WTC11 (cell line): Measurements from ENCODE around the gene MIA. TPM values are rescaled to one million over a fixed set of nuclear protein-coding genes. Genes with fewer than 3 reads are reported as not detected.

Experiments
- ATAC-seq: fragments of 200-7000 bp; cut with Tn5 transposase; 2 replicates; pipeline ENCODE4 v1.10.0; 2021; ENCODE audit warnings: mild to moderate bottlenecking, moderate library complexity
- CTCF ChIA-PET: fragments of 300-600 bp; sonication (Branson Sonifier 250); formaldehyde crosslinking; loops from one replicate; lab custom pipeline; 2021; ENCODE audit warnings: antibody characterized with exemption; lab: Charles Lee
- POLR2A ChIA-PET: fragments of 350-600 bp; sonication (Branson Sonifier 250); formaldehyde crosslinking; loops from one replicate; lab custom pipeline; 2021; ENCODE audit warnings: antibody characterized with exemption; lab: Charles Lee
- DNase-seq: peaks from one replicate; pipeline ENCODE4 v3.0.0; 2021; ENCODE audit warnings: low spot score
- H3K27ac Mint-ChIP-seq: 2 replicates; pipeline ENCODE4 v1.8.0; 2021; ENCODE audit warnings: mixed read lengths
- H3K27me3 Mint-ChIP-seq: 2 replicates; pipeline ENCODE4 v1.8.0; 2021; ENCODE audit warnings: low read depth, mild to moderate bottlenecking, moderate library complexity, mixed read lengths
- H3K36me3 Mint-ChIP-seq: 2 replicates; pipeline ENCODE4 v1.8.0; 2021; ENCODE audit warnings: mixed read lengths
- H3K4me1 Mint-ChIP-seq: 2 replicates; pipeline ENCODE4 v1.8.0; 2022; ENCODE audit warnings: mixed read lengths
- H3K4me3 Mint-ChIP-seq: 2 replicates; pipeline ENCODE4 v1.8.0; 2021; ENCODE audit warnings: mild to moderate bottlenecking, moderate library complexity, mixed read lengths
- H3K9me3 Mint-ChIP-seq: 2 replicates; pipeline ENCODE4 v1.8.0; 2021; ENCODE audit warnings: mixed read lengths
- E2F5 ChIP-seq: sonication (generic); formaldehyde crosslinking; IDR thresholded peaks from 2 replicates; pipeline ENCODE4 v1.8.1; 2022; ENCODE audit warnings: mild to moderate bottlenecking, moderate library complexity, missing genetic modification reagents
- ERG ChIP-seq: fragments of 250-450 bp; sonication (Bioruptor Pico); IDR thresholded peaks from 2 replicates; pipeline ENCODE4 v1.8.0; 2021; ENCODE audit warnings: mild to moderate bottlenecking
- ESRRA ChIP-seq: sonication (generic); formaldehyde crosslinking; IDR thresholded peaks from 2 replicates; pipeline ENCODE4 v1.8.1; 2022; ENCODE audit warnings: mild to moderate bottlenecking, missing genetic modification reagents, borderline replicate concordance
- ETV6 ChIP-seq: sonication (generic); formaldehyde crosslinking; IDR thresholded peaks from 2 replicates; pipeline ENCODE4 v1.8.1; 2022; ENCODE audit warnings: mild to moderate bottlenecking, missing genetic modification reagents
- GRHL2 ChIP-seq: fragments of 250-450 bp; sonication (Bioruptor Pico); IDR thresholded peaks from 2 replicates; pipeline ENCODE4 v1.8.0; 2022; ENCODE audit warnings: mild to moderate bottlenecking, moderate library complexity; ENCODE audit not compliant: insufficient replicate concordance, severe bottlenecking
- IRF2 ChIP-seq: sonication (generic); formaldehyde crosslinking; IDR thresholded peaks from 2 replicates; pipeline ENCODE4 v1.8.0; 2022; ENCODE audit warnings: low read depth, missing genetic modification reagents, borderline replicate concordance
- JAZF1 ChIP-seq: fragments of 250-450 bp; sonication (Bioruptor Pico); IDR thresholded peaks from 2 replicates; pipeline ENCODE4 v1.9.0; 2021; ENCODE audit warnings: moderate library complexity, mild to moderate bottlenecking, inconsistent platforms
- MLX ChIP-seq: sonication (generic); formaldehyde crosslinking; IDR thresholded peaks from 2 replicates; pipeline ENCODE4 v1.8.1; 2023; ENCODE audit warnings: mild to moderate bottlenecking, missing genetic modification reagents, moderate library complexity
- MYBL2 ChIP-seq: sonication (generic); formaldehyde crosslinking; IDR thresholded peaks from 2 replicates; pipeline ENCODE4 v1.8.1; 2023; ENCODE audit warnings: mild to moderate bottlenecking, moderate library complexity, missing genetic modification reagents
- NFATC4 ChIP-seq: fragments of 250-450 bp; sonication (Bioruptor Pico); IDR thresholded peaks from 2 replicates; pipeline ENCODE4 v1.9.0; 2021; ENCODE audit warnings: mild to moderate bottlenecking
- NFYB ChIP-seq: sonication (generic); formaldehyde crosslinking; conservative IDR thresholded peaks from 2 replicates; pipeline ENCODE4 v1.8.0; 2022; ENCODE audit warnings: low read depth, missing genetic modification reagents
- NR1H2 ChIP-seq: sonication (generic); formaldehyde crosslinking; IDR thresholded peaks from 2 replicates; pipeline ENCODE4 v1.9.0; 2021; ENCODE audit warnings: mild to moderate bottlenecking, moderate library complexity, missing genetic modification reagents
- PRDM15 ChIP-seq: sonication (generic); formaldehyde crosslinking; IDR thresholded peaks from 2 replicates; pipeline ENCODE4 v1.8.0; 2022; ENCODE audit warnings: missing genetic modification reagents
- PRRX2 ChIP-seq: fragments of 250-450 bp; sonication (Bioruptor Pico); IDR thresholded peaks from 2 replicates; pipeline ENCODE4 v1.8.0; 2021; ENCODE audit warnings: mild to moderate bottlenecking
- RORB ChIP-seq: fragments of 250-450 bp; sonication (Bioruptor Pico); IDR thresholded peaks from 2 replicates; pipeline ENCODE4 v1.9.0; 2021; ENCODE audit warnings: mild to moderate bottlenecking
- SMAD4 ChIP-seq: sonication (generic); formaldehyde crosslinking; IDR thresholded peaks from 2 replicates; pipeline ENCODE4 v1.8.0; 2022; ENCODE audit warnings: mild to moderate bottlenecking, missing genetic modification reagents
- SP1 ChIP-seq: sonication (generic); formaldehyde crosslinking; conservative IDR thresholded peaks from 2 replicates; pipeline ENCODE4 v1.8.1; 2022; ENCODE audit warnings: missing genetic modification reagents
- TCF7 ChIP-seq: sonication (generic); formaldehyde crosslinking; IDR thresholded peaks from 2 replicates; pipeline ENCODE4 v1.8.0; 2022; ENCODE audit warnings: mild to moderate bottlenecking, low read depth, missing genetic modification reagents, moderate library complexity
- TEAD1 ChIP-seq: sonication (generic); formaldehyde crosslinking; IDR thresholded peaks from 2 replicates; pipeline ENCODE4 v1.8.0; 2022; ENCODE audit warnings: mild to moderate bottlenecking, missing genetic modification reagents
- ZNF121 ChIP-seq: sonication (generic); formaldehyde crosslinking; IDR thresholded peaks from 2 replicates; pipeline ENCODE4 v1.8.0; 2023; ENCODE audit warnings: missing genetic modification reagents
- ZNF219 ChIP-seq: sonication (generic); formaldehyde crosslinking; IDR thresholded peaks from 2 replicates; pipeline ENCODE4 v1.8.0; 2023; ENCODE audit warnings: missing genetic modification reagents, mild to moderate bottlenecking, borderline replicate concordance
- ZNF425 ChIP-seq: fragments of 250-450 bp; sonication (Bioruptor Pico); conservative IDR thresholded peaks from 2 replicates; pipeline ENCODE4 v1.9.0; 2021; ENCODE audit warnings: mild to moderate bottlenecking
- ZNF671 ChIP-seq: fragments of 250-450 bp; sonication (Bioruptor Pico); IDR thresholded peaks from 2 replicates; pipeline ENCODE4 v1.8.0; 2021; ENCODE audit warnings: mild to moderate bottlenecking
- total RNA-seq: library from RNA; stranded (reverse); gene quantifications from 3 replicates; pipeline ENCODE4 v1.2.3, GENCODE V29; 2021
- TF ChIP-seq, protein P1 (sequence below): fragments of 200-600 bp; IDR thresholded peaks from 2 replicates; pipeline ENCODE4 v1.8.0; 2022; ENCODE audit warnings: antibody characterized with exemption

The MIA gene
- total RNA-seq, 1 experiment from 2014 or later: not detected

- peaks cover 71% of the 10 kb centered on the region for H3K36me3 Mint-ChIP-seq
- H3K27me3 Mint-ChIP-seq: no peaks in the 10 kb centered on the region
- H3K4me1 Mint-ChIP-seq: peaks cover 29% of the 10 kb centered on the region
- ChIA-PET POLR2A (interaction anchor here (0.5 to 1.0 kb wide), 2 partner anchors 18 to 23 kb away, joined by 3 to 5 read pairs; partner anchors contain the start of gene RAB4B), CTCF (interaction anchor here (1.2 to 1.8 kb wide), 5 partner anchors 11 to 63 kb away, joined by 4 to 8 read pairs (median 6); partner anchors contain the start of gene EGLN2)
- DNase-seq (no peak), ATAC-seq (no peak)
- no peaks in the 10 kb centered on the region for H3K9me3 Mint-ChIP-seq
- TF ChIP-seq ESRRA (CRISPR knock-in tag) (no peak), IRF2 (CRISPR knock-in tag) (no peak), ZNF219 (CRISPR knock-in tag) (no peak), ZNF121 (no peak), ZNF425 (CRISPR knock-in tag) (no peak), NR1H2 (CRISPR knock-in tag) (no peak), E2F5 (CRISPR knock-in tag) (no peak), NFYB (CRISPR knock-in tag) (no peak), TEAD1 (CRISPR knock-in tag) (no peak), PRRX2 (CRISPR knock-in tag) (no peak), MLX (no peak)
- no peak overlapping the region for H3K27ac Mint-ChIP-seq
- no peak overlapping the region for H3K4me3 Mint-ChIP-seq
Observed at GRCh38 chr19:40755248-40755624, 20.1 kb upstream of the MIA start.

- Mint-ChIP-seq H3K27ac (peak overlapping the region; percentile 86), H3K9me3 (no peaks in the 10 kb centered on the region), H3K4me1 (peaks cover 29% of the 10 kb centered on the region), H3K27me3 (no peaks in the 10 kb centered on the region), H3K36me3 (peaks cover 77% of the 10 kb centered on the region), H3K4me3 (no peak overlapping the region)
- no peak for TF ChIP-seq NFYB (CRISPR knock-in tag)
- no peak for TF ChIP-seq RORB
- no peak for TF ChIP-seq JAZF1 (CRISPR knock-in tag)
- no peak for TF ChIP-seq MYBL2
- TF ChIP-seq SMAD4: no peak
- TF ChIP-seq GRHL2 (CRISPR knock-in tag): no peak
- TF ChIP-seq NFATC4 (CRISPR knock-in tag): no peak
- TF ChIP-seq ETV6 (CRISPR knock-in tag): no peak
- TF ChIP-seq ERG (CRISPR knock-in tag): no peak
- TF ChIP-seq, protein P1, sequence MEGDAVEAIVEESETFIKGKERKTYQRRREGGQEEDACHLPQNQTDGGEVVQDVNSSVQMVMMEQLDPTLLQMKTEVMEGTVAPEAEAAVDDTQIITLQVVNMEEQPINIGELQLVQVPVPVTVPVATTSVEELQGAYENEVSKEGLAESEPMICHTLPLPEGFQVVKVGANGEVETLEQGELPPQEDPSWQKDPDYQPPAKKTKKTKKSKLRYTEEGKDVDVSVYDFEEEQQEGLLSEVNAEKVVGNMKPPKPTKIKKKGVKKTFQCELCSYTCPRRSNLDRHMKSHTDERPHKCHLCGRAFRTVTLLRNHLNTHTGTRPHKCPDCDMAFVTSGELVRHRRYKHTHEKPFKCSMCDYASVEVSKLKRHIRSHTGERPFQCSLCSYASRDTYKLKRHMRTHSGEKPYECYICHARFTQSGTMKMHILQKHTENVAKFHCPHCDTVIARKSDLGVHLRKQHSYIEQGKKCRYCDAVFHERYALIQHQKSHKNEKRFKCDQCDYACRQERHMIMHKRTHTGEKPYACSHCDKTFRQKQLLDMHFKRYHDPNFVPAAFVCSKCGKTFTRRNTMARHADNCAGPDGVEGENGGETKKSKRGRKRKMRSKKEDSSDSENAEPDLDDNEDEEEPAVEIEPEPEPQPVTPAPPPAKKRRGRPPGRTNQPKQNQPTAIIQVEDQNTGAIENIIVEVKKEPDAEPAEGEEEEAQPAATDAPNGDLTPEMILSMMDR: no peak
- TF ChIP-seq ZNF671 (CRISPR knock-in tag): no peak
- no peak for TF ChIP-seq TCF7
- no peak for TF ChIP-seq PRDM15 (CRISPR knock-in tag)
- TF ChIP-seq SP1 (CRISPR knock-in tag): no peak
- ChIA-PET POLR2A (interaction anchor here (0.7 to 1.0 kb wide), 2 partner anchors 16 to 23 kb away, joined by 5 read pairs; partner anchors contain the start of gene RAB4B), CTCF (interaction anchor here (1.1 to 1.5 kb wide), 2 partner anchors 22 to 53 kb away, joined by 3 to 6 read pairs; partner anchors contain the start of gene RAB4B)
- no peak for ATAC-seq
- DNase-seq: no peak
Observed at GRCh38 chr19:40755791-40756190, 19.5 kb upstream of the MIA start.
